ENCODE data around the gene GALNTL6. TPM values are rescaled to one million over a fixed set of nuclear protein-coding genes. Genes with fewer than 3 reads are reported as not detected.
"Not testable (repeated sequence)": the region's sequence is repeated elsewhere in the genome, so short reads cannot be mapped to it uniquely, and the experiment has no call there.

GALNTL6 gene
- total and polyA plus RNA-seq, 2 donors (not counting 3 experiments of a cell fraction or from before 2014, with no cell fraction given) = not detected

DNA sequence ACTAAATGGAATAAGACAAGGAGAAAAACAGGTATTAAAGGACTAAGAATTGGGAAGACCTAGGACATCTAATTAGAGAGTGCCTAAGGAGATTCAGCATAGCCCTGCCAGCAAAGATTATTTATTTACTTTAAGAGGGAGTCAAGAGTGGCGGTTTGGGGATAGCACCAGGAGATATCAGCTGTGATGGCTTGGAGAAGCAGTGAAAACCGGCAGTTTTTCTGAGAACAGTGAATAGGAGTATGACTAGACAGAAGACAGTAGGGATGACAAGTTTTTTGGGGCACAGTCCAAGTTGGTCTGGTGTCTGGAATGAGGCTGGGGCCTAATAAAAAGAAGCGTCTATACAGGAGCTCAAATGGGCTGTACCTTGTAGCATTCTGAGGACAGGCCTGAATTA is 1143.1 kb downstream of the GALNTL6 start:
- CTCF ChIA-PET; H3K4me1 ChIP-seq (ENCODE audit: control insufficient read depth, extremely low read depth, insufficient read depth, low read length); H3K4me2 ChIP-seq (ENCODE audit: insufficient read depth, low read length); H3K27ac ChIP-seq (ENCODE audit: insufficient read depth, low read depth, low read length); H3K27me3 ChIP-seq (ENCODE audit: control insufficient read depth in 2 of 2, insufficient read depth in 2 of 2, low read length in 2 of 2); BruUV-seq (replicated peaks); DNase-seq (ENCODE audit: low read depth, low spot score); H3K9me1 ChIP-seq (replicated peaks; ENCODE audit: control insufficient read depth, extremely low read depth, insufficient read depth, low read length); intact Hi-C loops (cut with micrococcal nuclease); H2AFZ ChIP-seq (ENCODE audit: low read depth, low read length); H3K9me3 ChIP-seq (replicated peaks; ENCODE audit: control insufficient read depth, insufficient read depth, low read length); H3K9ac ChIP-seq (replicated peaks; ENCODE audit: extremely low read depth, insufficient read depth, low read length); dilution Hi-C loops (cut with MboI; ENCODE audit: extremely low pct_ligation_motif_present, low sequenced_read_pairs); H3K36me3 ChIP-seq (ENCODE audit: control insufficient read depth in 2 of 2, extremely low read depth in 1 of 2, insufficient read depth in 2 of 2, low read length in 2 of 2); POLR2A ChIA-PET; H4K20me1 ChIP-seq (replicated peaks; ENCODE audit: control insufficient read depth, extremely low read depth, insufficient read depth, low read length); H3K4me3 ChIP-seq (replicated peaks in 1 of 3; ENCODE audit: insufficient read depth in 1 of 3, low read depth in 1 of 3, low read length in 3 of 3); H3K79me2 ChIP-seq (ENCODE audit: control insufficient read depth, insufficient read depth, low read length); FAIRE-seq: not testable (repeated sequence)

DNA sequence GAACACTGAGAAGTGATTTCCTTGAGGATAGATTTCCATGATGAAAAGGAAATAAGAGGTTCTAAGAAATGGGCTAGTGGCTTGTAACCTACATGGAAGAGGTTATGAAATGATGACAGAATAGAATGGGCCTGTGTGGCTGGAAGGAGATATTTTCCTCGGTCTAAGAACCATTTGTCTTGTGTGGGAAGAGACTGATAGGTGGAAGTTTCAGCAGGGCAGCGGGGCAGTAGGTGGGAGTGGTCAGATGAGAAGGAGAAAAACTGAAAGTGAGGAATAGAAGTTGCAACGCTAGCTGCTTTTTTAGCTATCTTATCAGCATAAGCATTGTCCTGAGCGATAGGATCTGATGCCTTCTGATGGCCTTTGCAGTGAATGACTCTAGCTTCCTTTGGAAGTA is 1144.0 kb downstream of the GALNTL6 start:
- no peak overlapping the region for H3K4me3 ChIP-seq (replicated peaks in 1 of 3; ENCODE audit: insufficient read depth in 1 of 3, low read depth in 1 of 3, low read length in 3 of 3)
- no peak overlapping the region for H2AFZ ChIP-seq (ENCODE audit: low read depth, low read length)
- H3K79me2 ChIP-seq (ENCODE audit: control insufficient read depth, insufficient read depth, low read length) = no peaks in the 10 kb centered on the region
- H4K20me1 ChIP-seq (replicated peaks; ENCODE audit: control insufficient read depth, extremely low read depth, insufficient read depth, low read length) = no peaks in the 10 kb centered on the region
- H3K4me2 ChIP-seq (ENCODE audit: insufficient read depth, low read length) = no peak overlapping the region
- no peaks in the 10 kb centered on the region for H3K9me1 ChIP-seq (replicated peaks; ENCODE audit: control insufficient read depth, extremely low read depth, insufficient read depth, low read length)
- ChIA-PET CTCF (no interaction called here), POLR2A (no interaction called here)
- H3K4me1 ChIP-seq (ENCODE audit: control insufficient read depth, extremely low read depth, insufficient read depth, low read length) = no peaks in the 10 kb centered on the region
- no peak overlapping the region for H3K27ac ChIP-seq (ENCODE audit: insufficient read depth, low read depth, low read length)
- H3K36me3 ChIP-seq (ENCODE audit: control insufficient read depth in 2 of 2, extremely low read depth in 1 of 2, insufficient read depth in 2 of 2, low read length in 2 of 2) = no peaks in the 10 kb centered on the region
- FAIRE-seq (no peak), DNase-seq (ENCODE audit: low read depth, low spot score) (no peak)
- H3K9me3 ChIP-seq (replicated peaks; ENCODE audit: control insufficient read depth, insufficient read depth, low read length) = no peaks in the 10 kb centered on the region
- no peak overlapping the region for H3K9ac ChIP-seq (replicated peaks; ENCODE audit: extremely low read depth, insufficient read depth, low read length)
- BruUV-seq (replicated peaks) = no TSS peak
- intact Hi-C loops (cut with micrococcal nuclease) (no loop called here), dilution Hi-C loops (cut with MboI; ENCODE audit: extremely low pct_ligation_motif_present, low sequenced_read_pairs) (no loop called here)
- TF ChIP-seq POLR2A (IDR thresholded peaks at IDR 0.05; ENCODE audit: low read depth, low read length) (no peak), JUN (IDR thresholded peaks at IDR 0.05; ENCODE audit: borderline replicate concordance, insufficient read depth, insufficient read length, low read depth) (no peak), EZH2 (IDR thresholded peaks at IDR 0.05; ENCODE audit: borderline replicate concordance, low read depth, low read length, severe bottlenecking) (no peak), POLR2AphosphoS5 (IDR thresholded peaks at IDR 0.05; ENCODE audit: insufficient read depth, low read depth, low read length) (no peak), FOS (IDR thresholded peaks at IDR 0.05; ENCODE audit: borderline replicate concordance, insufficient read depth, low read length) (no peak), MYC (IDR thresholded peaks at IDR 0.05; ENCODE audit: low read depth, low read length) (no peak), GATA2 (IDR thresholded peaks at IDR 0.05; ENCODE audit: insufficient read depth, insufficient read length, low read depth, low read length) (no peak)
- TF ChIP-seq, protein P1, sequence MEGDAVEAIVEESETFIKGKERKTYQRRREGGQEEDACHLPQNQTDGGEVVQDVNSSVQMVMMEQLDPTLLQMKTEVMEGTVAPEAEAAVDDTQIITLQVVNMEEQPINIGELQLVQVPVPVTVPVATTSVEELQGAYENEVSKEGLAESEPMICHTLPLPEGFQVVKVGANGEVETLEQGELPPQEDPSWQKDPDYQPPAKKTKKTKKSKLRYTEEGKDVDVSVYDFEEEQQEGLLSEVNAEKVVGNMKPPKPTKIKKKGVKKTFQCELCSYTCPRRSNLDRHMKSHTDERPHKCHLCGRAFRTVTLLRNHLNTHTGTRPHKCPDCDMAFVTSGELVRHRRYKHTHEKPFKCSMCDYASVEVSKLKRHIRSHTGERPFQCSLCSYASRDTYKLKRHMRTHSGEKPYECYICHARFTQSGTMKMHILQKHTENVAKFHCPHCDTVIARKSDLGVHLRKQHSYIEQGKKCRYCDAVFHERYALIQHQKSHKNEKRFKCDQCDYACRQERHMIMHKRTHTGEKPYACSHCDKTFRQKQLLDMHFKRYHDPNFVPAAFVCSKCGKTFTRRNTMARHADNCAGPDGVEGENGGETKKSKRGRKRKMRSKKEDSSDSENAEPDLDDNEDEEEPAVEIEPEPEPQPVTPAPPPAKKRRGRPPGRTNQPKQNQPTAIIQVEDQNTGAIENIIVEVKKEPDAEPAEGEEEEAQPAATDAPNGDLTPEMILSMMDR (IDR thresholded peaks at IDR 0.05; ENCODE audit: extremely low read depth in 1 of 2, insufficient read depth in 1 of 2, low read depth in 1 of 2, low read length in 2 of 2) = no peak
- TF ChIP-seq, protein P2, sequence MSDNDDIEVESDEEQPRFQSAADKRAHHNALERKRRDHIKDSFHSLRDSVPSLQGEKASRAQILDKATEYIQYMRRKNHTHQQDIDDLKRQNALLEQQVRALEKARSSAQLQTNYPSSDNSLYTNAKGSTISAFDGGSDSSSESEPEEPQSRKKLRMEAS (IDR thresholded peaks at IDR 0.05; ENCODE audit: insufficient read depth, insufficient read length) = no peak
- H3K27me3 ChIP-seq (ENCODE audit: control insufficient read depth in 2 of 2, insufficient read depth in 2 of 2, low read length in 2 of 2) = no peaks in the 10 kb centered on the region

All from endothelial cell of umbilical vein (primary cell).